ENCODE data around the gene MVP.
A peak's percentile ranks its signal among the peaks of the same experiment; 100 is the strongest.

MVP gene

DNA sequence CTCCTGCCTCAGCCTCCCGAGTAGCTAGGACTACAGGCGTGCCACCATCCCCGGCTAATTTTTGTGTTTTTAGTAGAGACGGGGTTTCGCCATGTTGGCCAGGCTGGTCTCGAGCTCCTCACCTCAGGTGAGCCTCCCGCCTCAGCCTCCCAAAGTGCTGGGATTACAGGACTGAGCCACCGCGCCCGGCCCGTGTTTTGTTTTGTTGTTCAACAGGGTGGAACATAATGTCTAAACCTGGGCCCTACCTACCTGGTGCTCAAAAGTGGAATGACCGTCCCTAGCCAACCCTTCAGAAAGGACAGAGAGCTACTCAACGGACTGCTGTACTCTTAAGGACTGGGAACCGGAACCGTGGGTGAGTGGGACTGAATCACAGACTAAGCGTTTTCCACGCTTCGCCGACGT lies 30.5 kb upstream of the MVP start:
- TF ChIP-seq CTCF (IDR thresholded peaks at IDR 0.05), result no peak

GRCh38 chr16:29790183-29790948 lies 29.9 kb upstream of the MVP start, which contains the start of gene KIF22:
TSS of gene KIF22 (plus strand) at chr16:29790751. CDS start at chr16:29790760, 9 bp downstream.
- peak; percentile 74 for TF ChIP-seq CTCF (IDR thresholded peaks at IDR 0.05)

DNA sequence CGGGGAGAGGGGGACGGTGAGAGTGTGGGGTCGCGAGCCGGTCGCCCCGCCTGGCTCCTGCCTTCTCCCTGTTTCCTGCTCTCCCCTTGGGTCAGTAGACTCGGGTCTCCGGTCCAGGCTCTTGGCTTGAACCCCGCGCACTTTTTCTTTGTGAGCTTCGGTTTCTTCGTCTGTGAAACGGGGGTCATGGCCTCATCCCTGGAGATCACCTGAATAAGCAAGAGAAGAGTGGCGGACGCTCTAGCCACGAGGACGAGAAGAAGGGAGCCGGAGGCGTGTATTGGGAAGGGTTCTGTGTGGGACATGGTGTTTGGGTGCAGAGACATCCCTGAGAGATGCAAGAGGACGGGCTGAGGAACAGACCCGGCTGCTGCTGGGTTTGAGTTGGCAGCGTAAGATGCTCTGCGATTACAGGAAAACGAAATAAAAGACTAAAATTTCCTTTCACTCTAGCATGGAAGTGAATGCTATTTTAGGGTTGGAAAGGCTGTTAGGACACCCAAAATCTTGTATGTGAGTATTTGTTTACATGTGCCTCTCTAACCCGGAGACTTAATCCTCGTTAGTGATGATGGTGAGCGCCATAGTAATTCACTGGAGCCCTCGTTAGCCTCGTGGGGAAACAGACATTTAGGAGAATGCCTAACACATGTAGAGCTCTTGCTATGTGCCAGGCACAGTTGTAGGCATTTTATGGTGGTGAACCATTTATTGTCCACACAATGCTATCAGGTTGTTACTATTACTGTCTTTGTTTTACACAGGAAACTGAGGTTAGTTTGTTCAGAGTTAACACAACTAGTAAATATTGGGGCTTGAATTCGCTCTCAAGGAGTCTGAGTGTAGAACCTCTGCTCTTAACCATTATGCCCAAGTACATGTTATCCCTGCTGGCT lies 29.1 kb upstream of the MVP start:
- TF ChIP-seq CTCF (IDR thresholded peaks at IDR 0.05), result no peak

DNA sequence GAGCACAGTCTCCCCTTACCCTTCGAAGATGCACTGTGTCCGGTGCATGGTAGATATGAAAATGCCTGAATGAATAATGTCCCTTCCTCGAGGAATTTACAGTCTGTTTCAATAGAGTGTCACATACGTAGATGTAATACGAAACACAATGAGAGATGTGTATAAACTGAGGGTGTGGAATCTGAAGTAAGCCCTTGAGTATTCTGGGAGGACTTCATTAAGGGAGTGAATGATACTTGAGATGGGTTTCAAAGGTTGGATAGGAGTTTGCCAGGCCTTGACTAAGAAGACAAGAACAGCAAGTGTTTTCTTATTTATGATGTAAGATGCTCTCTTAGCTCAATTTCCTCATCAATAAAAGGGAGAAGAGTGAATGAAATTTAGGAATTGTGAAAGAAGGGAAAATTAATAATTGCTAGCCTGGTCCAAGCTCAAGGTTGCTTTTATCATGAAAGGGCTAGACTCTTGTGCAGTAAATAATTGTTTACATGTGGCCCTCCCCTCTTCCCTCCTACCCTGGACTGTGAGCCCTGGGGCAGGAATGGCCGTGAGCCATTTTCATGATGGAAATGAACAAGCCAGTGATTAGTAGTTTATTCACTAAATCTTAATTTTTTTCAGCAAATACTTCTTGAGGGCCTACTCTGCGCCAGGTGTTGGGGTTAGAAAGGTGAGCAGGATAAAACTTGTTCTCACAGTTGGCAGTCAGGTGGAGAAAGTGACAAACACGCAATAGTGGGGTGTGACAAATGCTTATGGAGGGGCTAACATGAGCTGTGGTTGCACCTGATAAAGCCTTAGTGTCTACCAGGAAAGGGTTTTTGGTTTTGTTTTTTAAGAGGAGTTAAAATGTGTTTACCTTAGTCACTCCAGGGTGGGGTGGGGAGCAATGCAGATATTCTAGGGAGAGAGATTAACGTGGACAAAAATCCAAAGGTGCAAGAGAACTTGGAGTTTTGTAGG lies 28.1 kb upstream of the MVP start:
- TF ChIP-seq CTCF (IDR thresholded peaks at IDR 0.05), result no peak

GRCh38 chr16:29794231-29794710 lies 26.0 kb upstream of the MVP start:
- TF ChIP-seq CTCF (IDR thresholded peaks at IDR 0.05), result no peak

DNA sequence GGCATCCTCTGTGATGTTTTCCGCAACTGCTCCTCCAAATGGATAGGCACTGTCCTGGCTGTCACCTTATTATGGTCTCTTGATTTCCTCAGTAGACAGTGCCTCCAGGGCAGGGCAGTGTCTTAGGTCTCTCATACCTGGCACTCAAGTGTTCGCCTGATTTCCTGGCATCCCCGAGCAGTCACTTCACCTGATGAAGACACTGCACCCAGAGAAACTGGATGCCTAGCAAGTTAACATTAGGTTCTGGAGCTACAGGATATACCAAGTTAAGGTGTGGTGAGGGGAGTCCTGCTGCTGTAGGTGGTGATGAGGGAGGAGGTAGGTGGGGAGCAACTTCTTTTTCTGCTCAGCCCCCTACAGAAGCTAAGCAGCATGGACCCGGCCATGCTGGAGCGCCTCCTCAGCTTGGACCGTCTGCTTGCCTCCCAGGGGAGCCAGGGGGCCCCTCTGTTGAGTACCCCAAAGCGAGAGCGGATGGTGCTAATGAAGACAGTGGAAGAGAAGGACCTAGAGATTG lies 17.8 kb upstream of the MVP start:
- no peak for TF ChIP-seq CTCF (IDR thresholded peaks at IDR 0.05)

All from LNCAP (cell line).